SK-N-MC (cell line): Measurements from ENCODE around the gene DENND6B.
"Not testable (repeated sequence)": the region's sequence is repeated elsewhere in the genome, so short reads cannot be mapped to it uniquely, and the experiment has no call there.

Experiments
- DNase-seq: peaks from one replicate; pipeline ENCODE4 v3.0.0-alpha.2; 2011; ENCODE audit warnings: low read depth, low spot score
- H3K27ac ChIP-seq: fragments of 200-600 bp; sonication (generic); 2 replicates; pipeline ENCODE4 v1.5.1; 2016; ENCODE audit warnings: mixed run types
- H3K36me3 ChIP-seq: fragments of 200-600 bp; sonication (generic); 2 replicates; pipeline ENCODE4 v1.6.1; 2017; ENCODE audit warnings: antibody characterized with exemption, low read length, mixed read lengths; ENCODE audit not compliant: insufficient read depth
- H3K4me3 ChIP-seq: fragments of 200-600 bp; sonication (generic); 2 replicates; pipeline ENCODE4 v1.5.1; 2016
- H3K9ac ChIP-seq: fragments of 200-600 bp; sonication (generic); 2 replicates; pipeline ENCODE4 v1.8.0; 2017; ENCODE audit warnings: mixed run types, mixed read lengths; ENCODE audit not compliant: insufficient read length
- H3K9me3 ChIP-seq: fragments of 200-600 bp; sonication (generic); 2 replicates; pipeline ENCODE4 v1.6.1; 2017; ENCODE audit warnings: low read depth, mild to moderate bottlenecking, antibody characterized with exemption, low read length, moderate library complexity, mixed read lengths
- EZH2 ChIP-seq: fragments of 200-600 bp; sonication (generic); IDR thresholded peaks from one replicate; pipeline ENCODE4 v1.6.1; 2017; ENCODE audit warnings: antibody characterized with exemption
- FOXP2 ChIP-seq: optimal IDR thresholded peaks from 2 replicates; pipeline ENCODE3; 2011; ENCODE audit warnings: mild to moderate bottlenecking, moderate library complexity; ENCODE audit not compliant: insufficient read depth; ENCODE audit errors: extremely low read length, control extremely low read depth
- POLR2AphosphoS5 ChIP-seq: IDR thresholded peaks from 2 replicates; pipeline ENCODE4 v1.6.1; 2012; ENCODE audit warnings: mild to moderate bottlenecking, low read depth, low read length, borderline replicate concordance

Gene DENND6B, protein sequence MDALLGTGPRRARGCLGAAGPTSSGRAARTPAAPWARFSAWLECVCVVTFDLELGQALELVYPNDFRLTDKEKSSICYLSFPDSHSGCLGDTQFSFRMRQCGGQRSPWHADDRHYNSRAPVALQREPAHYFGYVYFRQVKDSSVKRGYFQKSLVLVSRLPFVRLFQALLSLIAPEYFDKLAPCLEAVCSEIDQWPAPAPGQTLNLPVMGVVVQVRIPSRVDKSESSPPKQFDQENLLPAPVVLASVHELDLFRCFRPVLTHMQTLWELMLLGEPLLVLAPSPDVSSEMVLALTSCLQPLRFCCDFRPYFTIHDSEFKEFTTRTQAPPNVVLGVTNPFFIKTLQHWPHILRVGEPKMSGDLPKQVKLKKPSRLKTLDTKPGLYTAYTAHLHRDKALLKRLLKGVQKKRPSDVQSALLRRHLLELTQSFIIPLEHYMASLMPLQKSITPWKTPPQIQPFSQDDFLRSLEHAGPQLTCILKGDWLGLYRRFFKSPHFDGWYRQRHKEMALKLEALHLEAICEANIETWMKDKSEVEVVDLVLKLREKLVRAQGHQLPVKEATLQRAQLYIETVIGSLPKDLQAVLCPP

GRCh38 chr22:50326956-50327710 is at the start of gene DENND6B:
Gene DENND6B (minus strand): TSS chr22:50327012. CDS start chr22:50326988, 24 bp downstream.
- Histone ChIP-seq H3K36me3 (no peaks in the 10 kb centered on the region), H3K4me3 (peak within 1 kb of the TSS; percentile 84), H3K9me3 (no peaks in the 10 kb centered on the region), H3K27ac (no peak within 1 kb of the TSS), H3K9ac (peak within 1 kb of the TSS; percentile 92)
- TF ChIP-seq FOXP2 (no peak), EZH2 (no peak), POLR2AphosphoS5 (no peak; the same call in 1 of the 2 replicates)
- no peak for DNase-seq

GRCh38 chr22:50376085-50376651 is 49.4 kb upstream of the DENND6B start:
- H3K9ac ChIP-seq = no peak overlapping the region
- H3K4me3 ChIP-seq = no peak overlapping the region
- no peak overlapping the region for H3K27ac ChIP-seq
- H3K9me3 ChIP-seq = peaks cover 2% of the 10 kb centered on the region; the same call in 1 of the 2 replicates
- H3K36me3 ChIP-seq = peaks cover 71% of the 10 kb centered on the region
- DNase-seq = no peak
- TF ChIP-seq EZH2 (no peak), POLR2AphosphoS5 (no peak), FOXP2 (no peak)

GRCh38 chr22:50371101-50371648 is 44.4 kb upstream of the DENND6B start:
- Histone ChIP-seq H3K27ac (no peak overlapping the region), H3K9ac (no peak overlapping the region), H3K36me3 (peaks cover 59% of the 10 kb centered on the region), H3K4me3 (no peak overlapping the region), H3K9me3 (no peaks in the 10 kb centered on the region)
- DNase-seq = no peak
- TF ChIP-seq FOXP2 (no peak), POLR2AphosphoS5 (no peak), EZH2 (no peak)

GRCh38 chr22:50367778-50368500 is 41.1 kb upstream of the DENND6B start:
- Histone ChIP-seq H3K36me3 (peaks cover 34% of the 10 kb centered on the region), H3K4me3 (no peak overlapping the region), H3K27ac (no peak overlapping the region), H3K9me3 (no peaks in the 10 kb centered on the region), H3K9ac (no peak overlapping the region)
- no peak for TF ChIP-seq FOXP2
- TF ChIP-seq POLR2AphosphoS5 = no peak
- no peak for TF ChIP-seq EZH2
- DNase-seq = no peak

DNA sequence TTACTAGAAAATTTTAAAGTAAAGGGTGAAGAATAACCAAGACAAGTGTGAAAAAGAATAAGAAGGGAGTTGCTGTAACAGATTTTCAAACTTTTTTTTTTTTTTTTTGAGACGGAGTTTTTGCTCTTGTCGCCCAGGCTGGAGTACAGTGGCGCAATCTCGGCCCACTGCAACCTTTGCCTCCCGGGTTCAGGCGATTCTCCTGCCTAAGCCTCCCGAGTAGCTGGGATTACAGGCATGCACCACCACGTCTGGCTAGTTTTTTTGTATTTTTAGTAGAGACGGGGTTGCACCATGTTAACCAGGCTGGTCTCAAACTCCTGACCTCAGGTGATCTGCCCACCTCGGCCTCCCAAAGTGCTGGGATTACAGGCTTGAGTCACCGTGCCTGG is 37.0 kb upstream of the DENND6B start:
- peaks cover 31% of the 10 kb centered on the region for H3K36me3 ChIP-seq
- not testable (repeated sequence) for H3K9me3 ChIP-seq, DNase-seq, H3K4me3 ChIP-seq, H3K9ac ChIP-seq, H3K27ac ChIP-seq

DNA sequence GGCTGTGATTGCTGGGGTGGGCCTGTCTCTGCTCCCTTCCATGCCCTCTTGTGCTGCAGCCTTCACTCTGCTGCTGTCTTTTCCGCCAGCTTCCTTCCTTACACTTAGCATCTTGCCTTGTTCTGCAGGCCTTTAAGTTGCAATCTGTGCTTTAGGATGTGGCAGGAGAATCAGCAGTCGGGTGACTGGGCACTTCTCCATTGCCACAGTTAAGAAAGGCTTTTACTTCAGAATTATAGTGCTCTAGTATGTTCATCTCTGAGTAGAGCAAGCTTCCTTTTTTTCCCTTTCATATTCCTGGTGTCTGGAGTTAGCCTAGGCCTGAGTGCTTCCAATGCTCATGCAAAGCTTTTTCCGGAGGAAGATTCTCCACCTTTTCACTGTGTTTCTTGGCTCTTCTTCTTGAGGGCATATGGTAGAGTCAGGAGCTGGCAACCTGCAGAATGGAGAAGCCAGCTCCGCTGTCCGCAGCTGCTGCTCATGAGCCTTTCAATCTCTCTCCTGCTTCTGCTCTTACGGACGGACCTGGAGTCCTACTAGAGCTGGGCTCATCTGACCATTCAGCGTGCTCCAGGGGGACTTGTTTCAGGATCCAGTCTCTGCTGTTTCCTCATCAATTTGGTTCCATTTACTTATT is 36.5 kb upstream of the DENND6B start:
- no peaks in the 10 kb centered on the region for H3K9me3 ChIP-seq
- H3K9ac ChIP-seq = no peak overlapping the region
- TF ChIP-seq FOXP2 = no peak
- no peak for TF ChIP-seq EZH2
- TF ChIP-seq POLR2AphosphoS5 = no peak
- H3K36me3 ChIP-seq = peaks cover 28% of the 10 kb centered on the region
- H3K4me3 ChIP-seq = no peak overlapping the region
- H3K27ac ChIP-seq = no peak overlapping the region
- no peak for DNase-seq

DNA sequence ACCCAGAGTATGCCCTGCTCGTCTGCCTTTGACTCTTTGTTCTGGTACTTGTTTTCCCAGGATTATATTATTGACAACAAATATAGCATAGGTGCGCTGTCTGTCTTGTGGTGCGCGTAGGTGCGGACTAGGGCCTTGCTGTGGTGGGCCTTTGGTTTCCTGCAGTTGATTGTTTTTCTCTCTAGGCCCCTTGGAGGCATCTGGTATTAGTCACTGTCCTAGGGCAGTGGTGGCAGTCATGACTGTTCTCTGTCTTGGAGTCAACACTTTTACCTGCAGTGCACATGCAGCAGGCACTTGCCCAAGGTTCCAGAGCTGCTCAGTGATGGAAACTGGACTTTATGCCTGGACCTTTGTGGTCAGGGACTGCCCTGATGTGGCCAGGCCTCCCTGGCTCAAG is 34.9 kb upstream of the DENND6B start:
- Histone ChIP-seq H3K9me3 (no peaks in the 10 kb centered on the region), H3K27ac (no peak overlapping the region), H3K4me3 (no peak overlapping the region), H3K9ac (no peak overlapping the region), H3K36me3 (peaks cover 22% of the 10 kb centered on the region)
- DNase-seq = no peak
- TF ChIP-seq FOXP2 = no peak
- no peak for TF ChIP-seq POLR2AphosphoS5
- TF ChIP-seq EZH2 = no peak

DNA sequence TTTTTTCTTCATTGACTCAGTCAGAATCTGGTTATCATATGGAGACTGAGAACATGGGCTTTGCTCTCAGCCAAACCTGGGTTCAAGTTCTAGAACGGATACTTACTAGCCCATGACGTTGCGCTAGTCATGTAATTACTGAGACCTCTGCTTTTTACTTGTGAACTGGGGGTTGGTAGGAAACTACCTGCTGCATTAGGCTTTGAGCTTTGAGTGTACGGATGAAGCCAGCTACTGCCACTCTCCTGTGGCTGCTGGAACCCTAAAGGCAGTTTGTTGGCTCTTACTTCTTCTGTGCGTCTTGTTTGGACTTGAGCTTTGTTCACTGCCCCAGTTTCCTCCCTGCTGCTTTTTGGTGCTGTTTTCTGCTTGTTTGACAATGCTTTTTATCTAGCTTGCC is 34.4 kb upstream of the DENND6B start:
- DNase-seq = no peak
- Histone ChIP-seq H3K9me3 (no peaks in the 10 kb centered on the region), H3K27ac (no peak overlapping the region), H3K9ac (no peak overlapping the region), H3K36me3 (peaks cover 22% of the 10 kb centered on the region), H3K4me3 (no peak overlapping the region)
- no peak for TF ChIP-seq FOXP2
- TF ChIP-seq POLR2AphosphoS5 = no peak
- no peak for TF ChIP-seq EZH2
